ENCODE results near the gene KCNK6.

Gene KCNK6

GRCh38 chr19:38298821-38299680 is 20.6 kb upstream of the KCNK6 start:
- no peak for DNase-seq

- no peak for DNase-seq
Measured at GRCh38 chr19:38303517-38304351, 15.9 kb upstream of the KCNK6 start, which contains the start of gene C19orf33. TSS of gene C19orf33 (plus strand) at chr19:38304251. CDS start at chr19:38304262, 11 bp downstream.

- DNase-seq: no peak
Measured at GRCh38 chr19:38304352-38304865, 15.2 kb upstream of the KCNK6 start.

GRCh38 chr19:38304866-38305429 is 14.7 kb upstream of the KCNK6 start:
- DNase-seq: no peak

GRCh38 chr19:38306236-38306635 is 13.4 kb upstream of the KCNK6 start:
- no peak for DNase-seq

GRCh38 chr19:38307076-38307475 is 12.6 kb upstream of the KCNK6 start:
- DNase-seq: no peak

GRCh38 chr19:38307597-38307996 is 12.0 kb upstream of the KCNK6 start:
- no peak for DNase-seq

GRCh38 chr19:38308006-38308766 is 11.5 kb upstream of the KCNK6 start:
- no peak for DNase-seq

- DNase-seq: no peak
Measured at GRCh38 chr19:38308926-38309614, 10.6 kb upstream of the KCNK6 start.

GRCh38 chr19:38309615-38310278 is 9.9 kb upstream of the KCNK6 start:
- DNase-seq: no peak

- DNase-seq: no peak
Measured at GRCh38 chr19:38310279-38310670, 9.4 kb upstream of the KCNK6 start.

- no peak for DNase-seq
Measured at GRCh38 chr19:38310986-38311385, 8.7 kb upstream of the KCNK6 start.

- DNase-seq: peak; percentile 96
Measured at GRCh38 chr19:38315657-38316476, 3.8 kb upstream of the KCNK6 start, which contains the start of gene YIF1B. TSS of gene YIF1B (minus strand) at chr19:38315947. CDS start at chr19:38315917, 30 bp downstream.

GRCh38 chr19:38316477-38317067 is 3.1 kb upstream of the KCNK6 start:
- no peak for DNase-seq

- no peak for DNase-seq
Measured at GRCh38 chr19:38317104-38317612, 2.5 kb upstream of the KCNK6 start.

GRCh38 chr19:38318660-38319059 is 985 bp upstream of the KCNK6 start:
- no peak for DNase-seq

GRCh38 chr19:38320969-38321339 is 1.3 kb downstream of the KCNK6 start:
- DNase-seq: no peak

- DNase-seq: no peak
Measured at GRCh38 chr19:38321646-38322196, 2.1 kb downstream of the KCNK6 start.

- no peak for DNase-seq
Measured at GRCh38 chr19:38323291-38323690, 3.6 kb downstream of the KCNK6 start.
